Heart left ventricle (tissue), 16 donors: ENCODE results near the gene PCSK2. TPM values are rescaled to one million over a fixed set of nuclear protein-coding genes. Genes with fewer than 3 reads are reported as not detected.

Experiments
- ATAC-seq, 4 donors: fragments of 200-7000 bp; cut with Tn5 transposase; one replicate each; pipeline ENCODE4 v1.9.1; 2020 to 2022; ENCODE audit warnings: moderate library complexity in 4 of 4, mild to moderate bottlenecking in 3 of 4, moderate number of reproducible peaks in 1 of 4
- DNase-seq, 5 donors: peaks; one replicate each; pipeline ENCODE4 v3.0.0-alpha.2; 2020
- H3K27ac ChIP-seq, 12 donors: fragments of 200-600 bp; sonication (generic) in 4 of 12; one replicate each; pipeline versions ENCODE4 v1.5.0 to v1.8.0; 2016 to 2022; ENCODE audit warnings: mild to moderate bottlenecking in 2 of 12
- H3K27me3 ChIP-seq, 9 donors: fragments of 200-600 bp; sonication (generic) in 2 of 9; one replicate each; pipeline versions ENCODE4 v1.5.1 to v1.8.0; 2016 to 2022; ENCODE audit warnings: mild to moderate bottlenecking in 3 of 9
- H3K36me3 ChIP-seq, 9 donors: fragments of 200-600 bp; sonication (generic) in 2 of 9; one replicate each; pipeline versions ENCODE4 v1.5.0 to v1.8.0; 2018 to 2022; ENCODE audit warnings: mild to moderate bottlenecking in 2 of 9
- H3K4me1 ChIP-seq, 12 donors: fragments of 200-600 bp; sonication (generic) in 4 of 12; one replicate each; pipeline versions ENCODE4 v1.5.0 to v1.8.0; 2016 to 2022; ENCODE audit warnings: mild to moderate bottlenecking in 3 of 12
- H3K4me3 ChIP-seq, 12 donors: fragments of 200-600 bp; sonication (generic) in 4 of 12; one replicate each; pipeline versions ENCODE4 v1.5.0 to v1.8.0; 2017 to 2022; ENCODE audit warnings: mild to moderate bottlenecking in 9 of 12, moderate library complexity in 4 of 12
- H3K9me3 ChIP-seq, 12 donors: fragments of 200-600 bp; sonication (generic) in 4 of 12; one replicate each; pipeline versions ENCODE4 v1.5.0 to v1.8.0; 2016 to 2022; ENCODE audit warnings: mild to moderate bottlenecking in 1 of 12
- POLR2A ChIP-seq, 2 donors: fragments of 450-650 bp; IDR thresholded peaks; one replicate each; pipeline ENCODE4 v1.6.1; 2017; ENCODE audit warnings: antibody characterized with exemption in 2 of 2, mild to moderate bottlenecking in 2 of 2, moderate library complexity in 2 of 2
- WGBS, 4 donors: extraction: QIAGEN DNeasy Blood & Tissue Kit in 2 of 4; methylation state at CpG; one replicate each; pipeline versions ENCODE4 v1.1.5 to v1.1.7; 2013 to 2018; 5-methylcytosine and 5-hydroxymethylcytosine counted together
- intact Hi-C, 10 donors: fragments of 100-400 bp; cut with DNase I; formaldehyde crosslinking; loops; one replicate each; pipeline versions ENCODE4 v1.11.1 to v1.14.2; 2022
- polyA plus RNA-seq, 2 donors: library from polyadenylated mRNA; stranded (reverse); fragments of 200-250 nt; gene quantifications; one replicate each; pipeline ENCODE4 v1.2.3, GENCODE V29; 2013
- total RNA-seq, 9 donors: library from RNA; depleted of rRNA in 2 of 9; stranded (reverse); fragments of >200 nt in 2 of 9; fragmentation: NEBNext Ultra II Directional in 3 of 9; extraction: Animal tissue kit (Norgen Biotek cat#: 25700) in 3 of 9; gene quantifications; one replicate each; pipeline versions ENCODE4 v1.1.0 to v1.2.4, GENCODE V29; 2016 to 2023
- TF ChIP-seq, protein P1 (sequence below), 12 donors: fragments of 200-600 bp; sonication (generic) in 4 of 12; IDR thresholded peaks; one replicate each; pipeline versions ENCODE4 v1.5.0 to v1.8.0; 2018 to 2022; ENCODE audit warnings: antibody characterized with exemption in 12 of 12, mild to moderate bottlenecking in 5 of 12
- donor health status: ischemic (EF 13 %, LVEDD 7.1; RV severe dilation, severe dysfunction).
- donor health status: healthy with polysubstance abuse.
- donor health status: DM: no; HTN: yes; CAD: no.
- donor health status: DM: no; HTN: no; CAD: no.
- donor health status: ischemic (EF 25% LVEDD 6.9; RV normal size, moderate dysfunction).
- donor health status: ischemic (EF 25% LVEDD 5.7; RV mildly dilated, moderate dysfunction).
- donor health status: healthy.
- donor health status: DM: yes; HTN: yes; CAD: no.
- donor health status: ischemic (EF 35%, LVEDD 5.7; RV mildly dilated, moderate dysfunction).
- donor health status: nonischemic (EF 11% LVEDD 7.7; RV severe dilation, severe dysfunction).
- donor health status: DM: yes; HTN: yes; CAD: no.
- donor health status: PGD.
- donor health status: ischemic (EF 29% LVEDD 5.4; RV normal size, mild dysfunction).
- donor health status: nonischemic (EF 23%, LVEDD 6.1; RV moderate dilation, normal function).

Gene PCSK2
- total and polyA plus RNA-seq, 11 donors, result 0.11 to 2.0 (median 0.55) TPM

DNA sequence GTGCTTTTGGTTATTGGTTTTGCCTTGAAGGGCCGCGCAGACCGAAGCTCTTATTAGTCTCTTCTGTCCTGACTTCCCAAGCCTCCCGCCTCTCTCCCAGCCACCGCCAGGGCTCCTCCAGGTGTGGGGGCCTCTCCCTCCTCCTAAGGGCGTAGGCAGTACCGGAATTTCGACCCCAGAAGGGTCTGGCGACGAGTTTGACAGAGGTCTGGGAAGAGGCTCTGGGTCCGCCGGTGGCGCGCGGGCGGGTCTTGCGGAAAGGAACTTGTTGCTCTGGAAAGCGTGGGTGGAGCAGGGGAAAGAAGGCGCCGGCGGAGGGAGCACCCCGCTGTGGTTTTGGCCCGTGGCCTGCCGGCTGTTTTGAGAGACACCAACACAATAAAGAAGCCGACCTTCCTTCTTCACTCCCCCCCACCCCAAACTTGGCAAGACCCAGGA is 1.8 kb downstream of the PCSK2 start:
- TF ChIP-seq, protein P1, sequence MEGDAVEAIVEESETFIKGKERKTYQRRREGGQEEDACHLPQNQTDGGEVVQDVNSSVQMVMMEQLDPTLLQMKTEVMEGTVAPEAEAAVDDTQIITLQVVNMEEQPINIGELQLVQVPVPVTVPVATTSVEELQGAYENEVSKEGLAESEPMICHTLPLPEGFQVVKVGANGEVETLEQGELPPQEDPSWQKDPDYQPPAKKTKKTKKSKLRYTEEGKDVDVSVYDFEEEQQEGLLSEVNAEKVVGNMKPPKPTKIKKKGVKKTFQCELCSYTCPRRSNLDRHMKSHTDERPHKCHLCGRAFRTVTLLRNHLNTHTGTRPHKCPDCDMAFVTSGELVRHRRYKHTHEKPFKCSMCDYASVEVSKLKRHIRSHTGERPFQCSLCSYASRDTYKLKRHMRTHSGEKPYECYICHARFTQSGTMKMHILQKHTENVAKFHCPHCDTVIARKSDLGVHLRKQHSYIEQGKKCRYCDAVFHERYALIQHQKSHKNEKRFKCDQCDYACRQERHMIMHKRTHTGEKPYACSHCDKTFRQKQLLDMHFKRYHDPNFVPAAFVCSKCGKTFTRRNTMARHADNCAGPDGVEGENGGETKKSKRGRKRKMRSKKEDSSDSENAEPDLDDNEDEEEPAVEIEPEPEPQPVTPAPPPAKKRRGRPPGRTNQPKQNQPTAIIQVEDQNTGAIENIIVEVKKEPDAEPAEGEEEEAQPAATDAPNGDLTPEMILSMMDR (IDR thresholded peaks at IDR 0.05), result no peak
- no peak for TF ChIP-seq POLR2A (IDR thresholded peaks at IDR 0.05)
- ATAC-seq (no peak), DNase-seq (peak in 1 of 5 donors; percentile 60)
- intact Hi-C loops, result no loop called here
- peaks cover 0 to 18% (median 4%) of the 10 kb centered on the region in 12 donors for H3K4me1 ChIP-seq
- H3K4me3 ChIP-seq, result peak overlapping the region in 4 of 12 donors; percentile 1 to 42 (median 20)
- H3K27me3 ChIP-seq, result peaks cover 5 to 66% (median 45%) of the 10 kb centered on the region in 9 donors
- 1 to 2% (median 2%) methylated on average over 21 to 25 of the region's 25 CpGs for WGBS, 4 donors
- H3K9me3 ChIP-seq, result no peaks in the 10 kb centered on the region
- no peaks in the 10 kb centered on the region for H3K36me3 ChIP-seq
- no peak overlapping the region for H3K27ac ChIP-seq

DNA sequence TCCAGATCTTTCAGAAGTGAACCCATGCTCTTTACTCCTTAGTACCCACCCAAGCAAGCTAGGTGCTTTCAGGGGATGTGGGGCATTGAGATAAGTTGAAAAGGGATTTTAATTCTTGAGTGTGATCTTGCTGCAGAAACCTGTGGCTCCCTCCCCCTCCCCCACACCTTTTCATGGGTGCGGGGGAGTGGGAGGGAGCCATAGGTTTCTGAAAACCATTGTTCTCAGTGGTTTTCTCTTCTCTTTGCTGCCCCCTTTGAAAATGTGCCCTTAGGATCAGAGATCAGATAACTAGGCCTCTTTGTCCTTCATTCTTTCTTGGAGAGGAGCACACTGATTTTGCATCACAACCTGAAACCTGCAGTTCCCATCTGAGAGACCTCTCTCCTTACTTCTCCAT is 2.4 kb downstream of the PCSK2 start:
- ATAC-seq (no peak), DNase-seq (no peak)
- Histone ChIP-seq H3K4me3 (no peak overlapping the region), H3K27me3 (peaks cover 5 to 60% (median 40%) of the 10 kb centered on the region in 9 donors), H3K27ac (no peak overlapping the region), H3K36me3 (no peaks in the 10 kb centered on the region), H3K4me1 (peaks cover 0 to 18% (median 4%) of the 10 kb centered on the region in 12 donors), H3K9me3 (no peaks in the 10 kb centered on the region)
- WGBS, 4 donors, result 25 to 59% (median 44%) methylated on average over 1 of the region's 1 CpG
- intact Hi-C loops, result no loop called here
- TF ChIP-seq, protein P1 (IDR thresholded peaks at IDR 0.05), result no peak
- TF ChIP-seq POLR2A (IDR thresholded peaks at IDR 0.05), result no peak

DNA sequence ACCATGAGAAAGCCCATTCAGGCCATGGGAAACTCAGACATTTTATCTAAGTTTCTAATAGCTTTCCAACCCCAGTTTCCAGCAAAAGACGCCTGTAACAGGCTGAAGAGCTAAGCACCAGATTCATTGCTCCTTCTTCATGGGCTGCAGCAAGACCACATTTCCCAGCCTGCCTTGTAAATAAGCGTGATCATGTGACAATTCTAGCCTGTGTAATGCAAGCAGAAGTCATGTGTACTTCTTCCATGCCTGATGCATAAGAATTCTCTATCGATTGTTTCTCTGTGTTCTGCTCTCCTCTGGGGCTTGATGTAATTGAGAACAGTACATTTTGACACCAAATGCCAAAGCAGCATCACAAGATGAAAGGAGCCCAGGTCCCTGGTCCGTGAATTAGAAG is 6.8 kb downstream of the PCSK2 start:
- Histone ChIP-seq H3K9me3 (no peaks in the 10 kb centered on the region), H3K36me3 (no peaks in the 10 kb centered on the region), H3K4me1 (no peaks in the 10 kb centered on the region), H3K4me3 (no peak overlapping the region), H3K27ac (no peak overlapping the region), H3K27me3 (peaks cover 0 to 18% (median 5%) of the 10 kb centered on the region in 9 donors)
- WGBS, 4 donors, result 69 to 76% (median 72%) methylated on average over 4 of the region's 4 CpGs
- no peak for TF ChIP-seq POLR2A (IDR thresholded peaks at IDR 0.05)
- TF ChIP-seq, protein P1 (IDR thresholded peaks at IDR 0.05), result no peak
- no peak for ATAC-seq
- intact Hi-C loops, result loop anchor here in 1 of 10 donors (10.0 kb wide), 1 partner anchor 59 kb away; no protein-coding TSS in a partner anchor
- no peak for DNase-seq

DNA sequence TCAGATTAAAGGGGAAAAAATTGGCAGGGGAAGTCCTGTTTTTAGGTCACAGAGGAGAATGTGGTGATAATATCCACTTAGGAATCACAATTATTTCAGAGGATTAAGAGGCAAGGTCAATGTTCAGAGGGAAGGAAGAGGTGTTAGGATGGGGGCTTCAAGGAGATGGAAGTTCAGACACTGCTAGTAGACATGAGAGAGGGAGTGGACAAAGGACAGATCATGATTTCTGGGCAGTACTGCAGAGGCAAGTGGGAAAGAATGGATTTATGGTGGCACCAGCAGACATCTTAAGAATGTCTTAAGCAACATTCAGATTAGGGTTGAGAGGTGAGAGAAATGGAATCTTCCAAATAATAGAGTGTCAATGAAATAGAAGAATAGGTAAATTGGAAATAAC is 9.9 kb downstream of the PCSK2 start:
- no peak for TF ChIP-seq POLR2A (IDR thresholded peaks at IDR 0.05)
- TF ChIP-seq, protein P1 (IDR thresholded peaks at IDR 0.05), result no peak
- Histone ChIP-seq H3K4me3 (no peak overlapping the region), H3K27me3 (no peaks in the 10 kb centered on the region), H3K9me3 (no peaks in the 10 kb centered on the region), H3K4me1 (no peaks in the 10 kb centered on the region), H3K27ac (no peak overlapping the region), H3K36me3 (no peaks in the 10 kb centered on the region)
- ATAC-seq (no peak), DNase-seq (no peak)
- intact Hi-C loops, result loop anchor here in 1 of 10 donors (10.0 kb wide), 1 partner anchor 62 kb away; no protein-coding TSS in a partner anchor
